Measurements from ENCODE around the gene MPEG1.

The MPEG1 gene

GRCh38 chr11:59218319-59218718, 5.6 kb upstream of the MPEG1 start:
- DNase-seq = no peak

GRCh38 chr11:59216641-59217564, 4.2 kb upstream of the MPEG1 start:
- DNase-seq = peak; percentile 22

- no peak for DNase-seq
Observed at GRCh38 chr11:59214141-59214893, 1.6 kb upstream of the MPEG1 start.

- no peak for DNase-seq
Observed at GRCh38 chr11:59212222-59212621, 505 bp downstream of the MPEG1 start.

- peak; percentile 33 for DNase-seq
Observed at GRCh38 chr11:59208956-59209355, 3.8 kb downstream of the MPEG1 start.

GRCh38 chr11:59207988-59208451, 4.7 kb downstream of the MPEG1 start:
- peak; percentile 67 for DNase-seq

GRCh38 chr11:59206635-59207034, 6.1 kb downstream of the MPEG1 start:
- DNase-seq = peak; percentile 41

- DNase-seq = no peak
Observed at GRCh38 chr11:59205648-59206047, 7.1 kb downstream of the MPEG1 start.

- no peak for DNase-seq
Observed at GRCh38 chr11:59204746-59205145, 8.0 kb downstream of the MPEG1 start.

- no peak for DNase-seq
Observed at GRCh38 chr11:59201353-59201752, 11.4 kb downstream of the MPEG1 start.

GRCh38 chr11:59200423-59200746, 12.3 kb downstream of the MPEG1 start:
- no peak for DNase-seq

GRCh38 chr11:59199546-59200422, 12.9 kb downstream of the MPEG1 start:
- peak; percentile 49 for DNase-seq

- no peak for DNase-seq
Observed at GRCh38 chr11:59198726-59199125, 14.0 kb downstream of the MPEG1 start.

- DNase-seq = no peak
Observed at GRCh38 chr11:59197991-59198390, 14.7 kb downstream of the MPEG1 start.

GRCh38 chr11:59196777-59197176, 15.9 kb downstream of the MPEG1 start:
- DNase-seq = no peak

- DNase-seq = no peak
Observed at GRCh38 chr11:59195586-59195985, 17.1 kb downstream of the MPEG1 start.

GRCh38 chr11:59193587-59194130, 19.1 kb downstream of the MPEG1 start:
- no peak for DNase-seq

- DNase-seq = no peak
Observed at GRCh38 chr11:59192446-59193020, 20.2 kb downstream of the MPEG1 start.

GRCh38 chr11:59191890-59192289, 20.8 kb downstream of the MPEG1 start:
- DNase-seq = no peak

GRCh38 chr11:59191095-59191494, 21.6 kb downstream of the MPEG1 start:
- no peak for DNase-seq

GRCh38 chr11:59189986-59190385, 22.7 kb downstream of the MPEG1 start:
- no peak for DNase-seq

GRCh38 chr11:59188954-59189353, 23.8 kb downstream of the MPEG1 start:
- no peak for DNase-seq
